PC-3 (cell line): ENCODE measurements around the gene FLT1. TPM values are rescaled to one million over a fixed set of nuclear protein-coding genes. Genes with fewer than 3 reads are reported as not detected.
A peak's percentile ranks its signal among the peaks of the same experiment; 100 is the strongest.

Source experiments
- ATAC-seq: fragments of 200-7000 bp; cut with Tn5 transposase; 2 replicates; pipeline ENCODE4 v1.9.1; 2020; ENCODE audit warnings: mild to moderate bottlenecking, moderate library complexity
- BruUV-seq: library from RNA; stranded (reverse); fragments of 400-500 nt; replicated peaks from 2 replicates; lab custom pipeline; 2021; lab: Mats Ljungman, UMichigan
- CTCF ChIA-PET: fragments of 300-600 bp; sonication (Branson Sonifier 250); formaldehyde crosslinking; loops from one replicate; lab custom pipeline; 2022; ENCODE audit warnings: antibody characterized with exemption; lab: Charles Lee
- POLR2A ChIA-PET: fragments of 300-600 bp; sonication (Branson Sonifier 250); formaldehyde crosslinking; loops from one replicate; lab custom pipeline; 2022; ENCODE audit warnings: antibody characterized with exemption; ENCODE audit not compliant: unreplicated experiment; lab: Charles Lee
- DNase-seq: peaks from one replicate; pipeline ENCODE4 v3.0.0-alpha.2; 2015
- H2AFZ ChIP-seq: fragments of 300-600 bp; sonication (generic); 2 replicates; pipeline ENCODE4 v1.6.0; 2016; ENCODE audit warnings: antibody characterized with exemption, low read length
- H3F3A ChIP-seq: fragments of 300-600 bp; sonication (generic); one replicate; pipeline ENCODE4 v1.6.0; 2017; ENCODE audit warnings: antibody characterized with exemption, low read length, control low read depth, mild to moderate bottlenecking; ENCODE audit not compliant: unreplicated experiment
- H3K27ac ChIP-seq: fragments of 300-600 bp; sonication (generic); 2 replicates; pipeline ENCODE4 v1.5.1; 2016; ENCODE audit warnings: mild to moderate bottlenecking, low read length
- H3K27me3 ChIP-seq: fragments of 300-600 bp; sonication (generic); 2 replicates; pipeline ENCODE4 v1.6.1; 2016; ENCODE audit warnings: low read length, mixed read lengths
- H3K36me3 ChIP-seq: fragments of 300-600 bp; sonication (generic); 2 replicates; pipeline ENCODE4 v1.6.1; 2016; ENCODE audit warnings: low read depth, mixed run types, low read length, mixed read lengths
- H3K4me1 ChIP-seq: fragments of 300-600 bp; sonication (generic); 2 replicates; pipeline ENCODE4 v1.5.1; 2016; ENCODE audit warnings: low read length; ENCODE audit not compliant: insufficient read depth
- H3K4me2 ChIP-seq: fragments of 300-600 bp; sonication (generic); 2 replicates; pipeline ENCODE4 v1.6.0; 2016; ENCODE audit warnings: low read length
- H3K4me3 ChIP-seq: fragments of 300-600 bp; sonication (generic); 2 replicates; pipeline ENCODE4 v1.5.1; 2016; ENCODE audit warnings: mild to moderate bottlenecking, low read length, mixed read lengths
- H3K79me2 ChIP-seq: fragments of 300-600 bp; sonication (generic); 2 replicates; pipeline ENCODE4 v1.6.1; 2017; ENCODE audit warnings: low read length, mixed read lengths
- H3K9ac ChIP-seq: fragments of 300-600 bp; sonication (generic); 2 replicates; pipeline ENCODE4 v1.6.0; 2016; ENCODE audit warnings: mild to moderate bottlenecking, low read length
- H3K9me2 ChIP-seq: fragments of 300-600 bp; sonication (generic); replicated peaks from 2 replicates; pipeline ENCODE4 v1.6.1; 2016; ENCODE audit warnings: mixed run types, low read length, mixed read lengths
- H3K9me3 ChIP-seq: fragments of 300-600 bp; sonication (generic); 2 replicates; pipeline ENCODE4 v1.6.1; 2016; ENCODE audit warnings: low read length, mixed read lengths
- H4K20me1 ChIP-seq: fragments of 300-600 bp; sonication (generic); 2 replicates; pipeline ENCODE4 v1.6.1; 2016; ENCODE audit warnings: low read length, mixed read lengths
- EZH2 ChIP-seq: fragments of 300-600 bp; sonication (generic); IDR thresholded peaks from one replicate; pipeline ENCODE4 v1.6.1; 2017; ENCODE audit warnings: antibody characterized with exemption, mild to moderate bottlenecking, low read length; ENCODE audit not compliant: unreplicated experiment
- EZH2phosphoT487 ChIP-seq: fragments of 300-600 bp; sonication (generic); IDR thresholded peaks from 2 replicates; pipeline ENCODE4 v1.6.1; 2018; ENCODE audit warnings: mild to moderate bottlenecking, antibody characterized with exemption, low read length, borderline replicate concordance
- intact Hi-C: fragments of 100-400 bp; cut with micrococcal nuclease; formaldehyde crosslinking; loops from 2 replicates; pipeline ENCODE4 v1.9.0; 2023
- total RNA-seq: library from RNA; depleted of rRNA; stranded (reverse); fragments of >200 nt; gene quantifications from 2 replicates; pipeline ENCODE4 v1.2.3, GENCODE V29; 2014
- TF ChIP-seq, protein P1 (sequence below): fragments of 300-600 bp; sonication (generic); conservative IDR thresholded peaks from 2 replicates; pipeline ENCODE4 v1.5.1; 2017; ENCODE audit warnings: antibody characterized with exemption, low read depth, mild to moderate bottlenecking, low read length

The FLT1 gene
- total RNA-seq, 1 experiment from 2014 or later, result 1.2 TPM

GRCh38 chr13:28495538-28496187 lies 735 bp upstream of the FLT1 start:
- peak overlapping the region; percentile 54; the same call in 1 of the 2 replicates for H3K4me2 ChIP-seq

GRCh38 chr13:28494504-28494777 lies 487 bp downstream of the FLT1 start:
- Histone ChIP-seq H3K79me2 (no peaks in the 10 kb centered on the region), H3K9me2 (no peaks in the 10 kb centered on the region), H3K27ac (no peak overlapping the region), H3K4me3 (peak overlapping the region; percentile 37; the same call in 1 of the 2 replicates), H3K9ac (no peak overlapping the region), H3F3A (no peaks in the 10 kb centered on the region), H3K27me3 (peaks cover 88% of the 10 kb centered on the region), H4K20me1 (no peaks in the 10 kb centered on the region), H3K36me3 (no peaks in the 10 kb centered on the region), H2AFZ (no peak overlapping the region), H3K4me1 (peaks cover 4% of the 10 kb centered on the region; the same call in 1 of the 2 replicates), H3K4me2 (peak overlapping the region; percentile 54), H3K9me3 (no peaks in the 10 kb centered on the region)
- TF ChIP-seq EZH2 (no peak), EZH2phosphoT487 (no peak)
- TF ChIP-seq, protein P1, sequence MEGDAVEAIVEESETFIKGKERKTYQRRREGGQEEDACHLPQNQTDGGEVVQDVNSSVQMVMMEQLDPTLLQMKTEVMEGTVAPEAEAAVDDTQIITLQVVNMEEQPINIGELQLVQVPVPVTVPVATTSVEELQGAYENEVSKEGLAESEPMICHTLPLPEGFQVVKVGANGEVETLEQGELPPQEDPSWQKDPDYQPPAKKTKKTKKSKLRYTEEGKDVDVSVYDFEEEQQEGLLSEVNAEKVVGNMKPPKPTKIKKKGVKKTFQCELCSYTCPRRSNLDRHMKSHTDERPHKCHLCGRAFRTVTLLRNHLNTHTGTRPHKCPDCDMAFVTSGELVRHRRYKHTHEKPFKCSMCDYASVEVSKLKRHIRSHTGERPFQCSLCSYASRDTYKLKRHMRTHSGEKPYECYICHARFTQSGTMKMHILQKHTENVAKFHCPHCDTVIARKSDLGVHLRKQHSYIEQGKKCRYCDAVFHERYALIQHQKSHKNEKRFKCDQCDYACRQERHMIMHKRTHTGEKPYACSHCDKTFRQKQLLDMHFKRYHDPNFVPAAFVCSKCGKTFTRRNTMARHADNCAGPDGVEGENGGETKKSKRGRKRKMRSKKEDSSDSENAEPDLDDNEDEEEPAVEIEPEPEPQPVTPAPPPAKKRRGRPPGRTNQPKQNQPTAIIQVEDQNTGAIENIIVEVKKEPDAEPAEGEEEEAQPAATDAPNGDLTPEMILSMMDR, result no peak
- ATAC-seq (no peak), DNase-seq (no peak)
- ChIA-PET POLR2A (no interaction called here), CTCF (no interaction called here)
- intact Hi-C loops, result no loop called here
- BruUV-seq, result no TSS peak

More at GRCh38 chr13:28495538-28496187, 735 bp upstream of the FLT1 start:
- H3K27ac ChIP-seq, result no peak overlapping the region
- H3K9ac ChIP-seq, result no peak overlapping the region
- no peak overlapping the region for H2AFZ ChIP-seq
- no peak overlapping the region for H3K4me3 ChIP-seq
- H3K4me1 ChIP-seq, result peaks cover 4% of the 10 kb centered on the region; the same call in 1 of the 2 replicates
- ATAC-seq, result no peak
- H3K27me3 ChIP-seq, result peaks cover 75% of the 10 kb centered on the region
- H3K36me3 ChIP-seq, result no peaks in the 10 kb centered on the region
- no peaks in the 10 kb centered on the region for H3K79me2 ChIP-seq
- H3K9me2 ChIP-seq, result no peaks in the 10 kb centered on the region
- H3K9me3 ChIP-seq, result no peaks in the 10 kb centered on the region
- CTCF ChIA-PET, result no interaction called here
- no TSS peak for BruUV-seq
- TF ChIP-seq, protein P1, result no peak
- peak; percentile 27 for TF ChIP-seq EZH2
- no peak for DNase-seq
- intact Hi-C loops, result no loop called here
- POLR2A ChIA-PET, result no interaction called here
- H3F3A ChIP-seq, result no peaks in the 10 kb centered on the region
- H4K20me1 ChIP-seq, result no peaks in the 10 kb centered on the region

- Histone ChIP-seq H3K4me1 (no peaks in the 10 kb centered on the region), H3K27ac (no peak overlapping the region), H3K4me3 (no peak overlapping the region), H3K9ac (no peak overlapping the region), H3K9me3 (no peaks in the 10 kb centered on the region), H3K36me3 (no peaks in the 10 kb centered on the region), H3K4me2 (0 out of 2 replicates have a peak overlapping the region, but pooled peaks have one; percentile 54), H4K20me1 (no peaks in the 10 kb centered on the region), H3K27me3 (peaks cover 93% of the 10 kb centered on the region), H3K9me2 (no peaks in the 10 kb centered on the region), H3F3A (no peaks in the 10 kb centered on the region), H2AFZ (no peak overlapping the region), H3K79me2 (no peaks in the 10 kb centered on the region)
- ChIA-PET POLR2A (no interaction called here), CTCF (no interaction called here)
- no peak for TF ChIP-seq EZH2phosphoT487
- TF ChIP-seq EZH2, result no peak
- TF ChIP-seq, protein P1, result no peak
- intact Hi-C loops, result no loop called here
- DNase-seq (no peak), ATAC-seq (no peak)
- BruUV-seq, result no TSS peak
Observed at GRCh38 chr13:28493740-28494503, 1.0 kb downstream of the FLT1 start.
